GM21737 (cell line): ENCODE results near the gene PGP.

ENCODE experiments used
- ATAC-seq: cut with Tn5 transposase; IDR thresholded peaks from one replicate; pipeline ENCODE4 v1.9.1; 2021; ENCODE audit warnings: mild to moderate bottlenecking, moderate library complexity; ENCODE audit not compliant: unreplicated experiment

PGP gene

GRCh38 chr16:2184346-2184745, 30.3 kb downstream of the PGP start:
- ATAC-seq: no peak

- no peak for ATAC-seq
Measured at GRCh38 chr16:2183671-2184070, 31.0 kb downstream of the PGP start.

GRCh38 chr16:2181952-2182351, 32.7 kb downstream of the PGP start:
- no peak for ATAC-seq

GRCh38 chr16:2180962-2181923, 33.4 kb downstream of the PGP start:
- ATAC-seq: no peak

- no peak for ATAC-seq
Measured at GRCh38 chr16:2180461-2180860, 34.2 kb downstream of the PGP start.

GRCh38 chr16:2179576-2179975, 35.1 kb downstream of the PGP start:
- no peak for ATAC-seq

- no peak for ATAC-seq
Measured at GRCh38 chr16:2179107-2179501, 35.5 kb downstream of the PGP start.

GRCh38 chr16:2178321-2179106, 36.1 kb downstream of the PGP start:
- ATAC-seq: no peak

- ATAC-seq: no peak
Measured at GRCh38 chr16:2177561-2177960, 37.1 kb downstream of the PGP start.

GRCh38 chr16:2177101-2177500, 37.5 kb downstream of the PGP start:
- ATAC-seq: no peak

GRCh38 chr16:2176047-2176446, 38.6 kb downstream of the PGP start:
- no peak for ATAC-seq

- ATAC-seq: no peak
Measured at GRCh38 chr16:2175454-2175853, 39.2 kb downstream of the PGP start.

GRCh38 chr16:2174396-2175131, 40.1 kb downstream of the PGP start:
- ATAC-seq: no peak

- ATAC-seq: no peak
Measured at GRCh38 chr16:2173916-2174315, 40.7 kb downstream of the PGP start.

- ATAC-seq: no peak
Measured at GRCh38 chr16:2173366-2173765, 41.3 kb downstream of the PGP start.

GRCh38 chr16:2172688-2173335, 41.8 kb downstream of the PGP start:
- no peak for ATAC-seq

- no peak for ATAC-seq
Measured at GRCh38 chr16:2171601-2172178, 43.0 kb downstream of the PGP start.

- no peak for ATAC-seq
Measured at GRCh38 chr16:2170587-2171435, 43.8 kb downstream of the PGP start.

- no peak for ATAC-seq
Measured at GRCh38 chr16:2170080-2170479, 44.6 kb downstream of the PGP start.
